A549 (cell line): ENCODE measurements around the gene MRPL36. TPM values are rescaled to one million over a fixed set of nuclear protein-coding genes. Genes with fewer than 3 reads are reported as not detected.

Source experiments
- ATAC-seq, 2 experiments: fragments of 200-7000 bp in 1 of 2; fragments of >200 bp in 1 of 2; cut with Nextera tagmentation in 1 of 2; cut with Tn5 transposase in 1 of 2; 3 replicates each; pipeline versions ENCODE4 v1.8.0 to v1.9.1; 2018 to 2020; ENCODE audit warnings: mild to moderate bottlenecking in 1 of 2, moderate library complexity in 1 of 2
- CTCF ChIA-PET: fragments of 300-600 bp; sonication (Branson Sonifier 250); formaldehyde crosslinking; extraction: SDS; loops from one replicate; lab custom pipeline; 2021; ENCODE audit warnings: antibody characterized with exemption, inconsistent platforms; lab: Yijun Ruan, JAX
- POLR2A ChIA-PET: fragments of 350-600 bp; formaldehyde crosslinking; extraction: SDS; loops from one replicate; lab custom pipeline; 2021; ENCODE audit warnings: antibody characterized with exemption, inconsistent platforms; lab: Yijun Ruan, JAX
- DNase-seq, 2 experiments: peaks; one replicate each; pipeline versions ENCODE4 v3.0.0 to v3.0.0-alpha.2; 2011 to 2016; ENCODE audit warnings: low read depth in 1 of 2, low spot score in 1 of 2
- FAIRE-seq: peaks from 2 replicates; lab custom pipeline; 2011; peaks lifted over from hg19 to GRCh38; lab: Jason Lieb, UNC
- H3K27ac ChIP-seq, 2 experiments: fragments of >200 bp; sonication (Bioruptor Twin); formaldehyde crosslinking; 3 replicates each; pipeline ENCODE4 v1.5.1; 2016 to 2017
- H3K4me1 ChIP-seq: fragments of >200 bp; sonication (Bioruptor Twin); formaldehyde crosslinking; 3 replicates; pipeline ENCODE4 v1.6.1; 2016
- H3K4me2 ChIP-seq: fragments of >200 bp; sonication (Bioruptor Twin); formaldehyde crosslinking; 3 replicates; pipeline ENCODE4 v1.6.1; 2016
- H3K4me3 ChIP-seq: fragments of >200 bp; sonication (Bioruptor Twin); formaldehyde crosslinking; 3 replicates; pipeline ENCODE4 v1.5.1; 2016
- H3K9me3 ChIP-seq: fragments of >200 bp; sonication (Bioruptor Twin); formaldehyde crosslinking; 3 replicates; pipeline ENCODE4 v1.6.1; 2016
- BHLHE40 ChIP-seq: IDR thresholded peaks from 2 replicates; pipeline ENCODE4 v1.6.1; 2012; ENCODE audit warnings: low read depth, low read length, inconsistent platforms
- CEBPB ChIP-seq, 2 experiments: fragments of >200 bp in 1 of 2; sonication (Bioruptor Twin) in 1 of 2; formaldehyde crosslinking in 1 of 2; IDR thresholded peaks; 2 replicates each; pipeline ENCODE4 v1.6.1; 2012 to 2016
- CHD2 ChIP-seq: fragments of 150-350 bp; IDR thresholded peaks from 2 replicates; pipeline ENCODE4 v1.6.1; 2014; ENCODE audit warnings: low read length; ENCODE audit not compliant: partially characterized antibody
- ELK1 ChIP-seq: fragments of 150-350 bp; IDR thresholded peaks from 2 replicates; pipeline ENCODE4 v1.6.1; 2014; ENCODE audit warnings: low read depth, mild to moderate bottlenecking, low read length
- FOSL2 ChIP-seq, 2 experiments: fragments of 450-650 bp in 1 of 2; fragments of >200 bp in 1 of 2; sonication (Bioruptor Twin) in 1 of 2; formaldehyde crosslinking; IDR thresholded peaks; 2 replicates each; pipeline versions ENCODE4 v1.5.0 to v1.6.1; 2016 to 2020; ENCODE audit warnings: mild to moderate bottlenecking in 1 of 2, moderate library complexity in 1 of 2
- HDAC2 ChIP-seq: fragments of 200-600 bp; sonication (generic); IDR thresholded peaks from 2 replicates; pipeline ENCODE4 v1.6.1; 2016
- HMGXB4 ChIP-seq: fragments of 250-450 bp; sonication (Bioruptor Pico); IDR thresholded peaks from 2 replicates; pipeline ENCODE4 v1.5.0; 2021; ENCODE audit warnings: mild to moderate bottlenecking, moderate library complexity, borderline replicate concordance
- HOXB13 ChIP-seq: fragments of 250-450 bp; sonication (Bioruptor Pico); IDR thresholded peaks from 2 replicates; pipeline ENCODE4 v1.5.0; 2020; ENCODE audit warnings: low read depth, mild to moderate bottlenecking, moderate library complexity
- HOXB5 ChIP-seq: fragments of 250-450 bp; sonication (Bioruptor Pico); IDR thresholded peaks from 2 replicates; pipeline ENCODE4 v1.5.0; 2020; ENCODE audit warnings: mild to moderate bottlenecking, moderate library complexity
- MAFK ChIP-seq: fragments of 450-650 bp; IDR thresholded peaks from 2 replicates; pipeline ENCODE4 v1.6.1; 2014; ENCODE audit not compliant: partially characterized antibody
- NFE2L2 ChIP-seq: fragments of 150-350 bp; conservative IDR thresholded peaks from 2 replicates; pipeline ENCODE4 v1.6.1; 2014; ENCODE audit warnings: low read length
- NPAS2 ChIP-seq: fragments of 250-450 bp; sonication (Bioruptor Pico); IDR thresholded peaks from 2 replicates; pipeline ENCODE4 v1.8.0; 2022; ENCODE audit warnings: mild to moderate bottlenecking, moderate library complexity, borderline replicate concordance
- NR3C1 ChIP-seq: fragments of >200 bp; sonication (Bioruptor Twin); formaldehyde crosslinking; IDR thresholded peaks from 3 replicates; pipeline ENCODE4 v1.6.1; 2017
- POLR2A ChIP-seq: IDR thresholded peaks from 2 replicates; pipeline ENCODE4 v1.6.1; 2012; ENCODE audit warnings: mild to moderate bottlenecking, low read length
- TFCP2L1 ChIP-seq: fragments of 250-450 bp; sonication (Bioruptor Pico); IDR thresholded peaks from 2 replicates; pipeline ENCODE4 v1.5.0; 2021; ENCODE audit warnings: mild to moderate bottlenecking
- USF2 ChIP-seq: fragments of 450-650 bp; IDR thresholded peaks from 2 replicates; pipeline ENCODE4 v1.6.1; 2014; ENCODE audit warnings: antibody characterized with exemption
- WGBS: methylation state at CpG from one replicate; pipeline ENCODE4 v1.1.6; 2017; ENCODE audit errors: missing lambda C conversion rate; 5-methylcytosine and 5-hydroxymethylcytosine counted together
- polyA plus RNA-seq, 4 experiments: library from polyadenylated mRNA; depleted of rRNA in 3 of 4; stranded (reverse); fragments of >200 nt; fragmentation: RNase III in 1 of 4; extraction: RNeasy Plus Mini Kit Qiagen cat#74134 plus additional on column Dnase treatment in 1 of 4; gene quantifications; 2 replicates in 3 of 4; 3 replicates in 1 of 4; pipeline ENCODE4 v1.2.3, GENCODE V29; 2011 to 2017
- TF ChIP-seq, protein P1 (sequence below): fragments of >200 bp; sonication (Bioruptor Twin); formaldehyde crosslinking; IDR thresholded peaks from 2 replicates; pipeline ENCODE4 v1.6.1; 2016

Gene MRPL36
- polyA plus RNA-seq, 2 of the 4 experiments (the other 2 are of a cell fraction) = 114 to 127 TPM

DNA sequence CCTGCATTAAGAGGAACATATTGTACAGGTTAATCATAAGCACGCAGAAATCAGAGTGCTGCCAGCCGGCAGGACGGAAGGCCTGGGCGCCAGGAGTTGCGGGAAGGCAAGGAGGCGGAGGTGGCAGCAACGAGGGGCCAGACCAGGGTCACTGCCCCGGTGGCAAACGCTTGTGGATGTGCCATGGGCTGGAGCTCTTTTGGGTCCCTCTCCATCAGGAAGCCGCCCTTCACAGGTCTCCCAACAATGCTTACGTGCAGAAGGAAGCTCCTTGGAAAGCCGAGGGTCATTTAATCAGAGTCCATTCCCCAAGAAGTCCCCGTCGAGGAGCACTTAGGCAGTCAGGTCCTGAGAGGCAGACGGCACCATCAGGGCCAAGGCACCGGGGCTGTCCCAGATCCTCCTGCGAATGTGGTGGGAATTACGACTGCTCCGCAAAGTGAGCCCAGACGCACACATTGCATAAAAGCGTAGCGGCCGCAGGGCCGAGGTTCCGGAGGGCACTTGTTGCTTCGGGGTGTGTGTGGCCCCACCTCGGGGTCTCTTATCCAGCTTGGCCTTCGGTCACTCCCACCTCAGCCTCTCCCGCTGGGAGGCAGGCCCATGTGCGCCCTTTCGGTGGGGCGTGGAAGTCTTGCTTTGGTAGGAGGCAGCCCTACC, 20.5 kb downstream of the MRPL36 start:
- H3K4me1 ChIP-seq = no peaks in the 10 kb centered on the region
- ChIA-PET POLR2A (no interaction called here), CTCF (no interaction called here)
- ATAC-seq = no peak
- H3K4me3 ChIP-seq = no peak overlapping the region
- DNase-seq = no peak
- TF ChIP-seq HOXB5 = no peak
- no peak for TF ChIP-seq HMGXB4 (CRISPR knock-in tag)
- TF ChIP-seq USF2 = no peak
- no peak for TF ChIP-seq CEBPB (IDR thresholded peaks at IDR 0.05)
- TF ChIP-seq HDAC2 = no peak
- TF ChIP-seq TFCP2L1 (CRISPR knock-in tag) = no peak
- TF ChIP-seq NPAS2 = no peak
- TF ChIP-seq BHLHE40 = no peak
- no peak for TF ChIP-seq POLR2A
- TF ChIP-seq, protein P1, sequence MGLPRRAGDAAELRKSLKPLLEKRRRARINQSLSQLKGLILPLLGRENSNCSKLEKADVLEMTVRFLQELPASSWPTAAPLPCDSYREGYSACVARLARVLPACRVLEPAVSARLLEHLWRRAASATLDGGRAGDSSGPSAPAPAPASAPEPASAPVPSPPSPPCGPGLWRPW = no peak
- no peak for FAIRE-seq
- H3K27ac ChIP-seq = no peak overlapping the region
- H3K9me3 ChIP-seq = no peaks in the 10 kb centered on the region
- 69% methylated on average over 19 of the region's 32 CpGs for WGBS
- H3K4me2 ChIP-seq = no peak overlapping the region

DNA sequence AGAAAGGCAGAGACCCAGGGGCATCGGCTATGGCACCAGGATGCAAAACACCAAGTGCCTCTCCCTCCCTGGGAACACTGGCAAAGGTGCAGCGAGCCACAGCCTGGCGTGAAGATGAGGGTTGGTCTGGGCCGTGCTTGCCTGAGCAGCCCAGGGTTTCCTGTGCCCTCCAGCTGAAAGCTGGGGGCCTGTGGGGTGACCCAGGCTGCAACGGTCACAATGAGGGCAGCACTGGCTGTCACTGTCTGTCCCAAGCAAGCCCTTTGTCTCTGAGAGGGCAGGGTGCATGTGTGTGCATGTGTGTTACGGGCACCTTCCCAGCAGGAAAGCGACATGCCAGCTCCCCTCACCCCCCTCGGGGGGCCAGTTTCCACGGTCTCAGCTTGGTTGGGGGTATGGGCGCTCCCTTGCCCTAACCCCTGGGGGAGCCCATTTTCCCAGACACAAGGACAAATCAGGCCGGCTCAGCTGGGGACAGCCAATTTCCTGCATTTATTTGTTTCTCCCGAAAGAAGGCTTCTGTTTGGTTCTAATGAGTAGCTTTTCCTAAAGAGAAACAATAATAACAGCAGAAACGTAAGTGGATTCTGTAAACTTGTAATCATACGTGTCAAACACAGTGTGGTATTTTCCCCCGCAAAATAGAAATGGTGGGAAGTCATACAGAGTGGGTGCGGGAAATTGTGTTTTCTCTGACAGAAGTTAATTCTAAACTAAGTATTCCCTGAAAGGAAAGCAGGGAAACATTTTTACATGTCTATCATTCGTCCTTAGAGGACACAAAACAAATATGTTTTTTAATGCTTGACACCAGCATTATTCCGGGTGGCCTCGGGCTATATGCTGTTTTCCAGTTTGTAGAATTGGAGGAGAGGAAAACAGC, 21.3 kb downstream of the MRPL36 start:
- no peak for TF ChIP-seq CHD2
- no peak for TF ChIP-seq NR3C1
- no peak for TF ChIP-seq NFE2L2
- no peak for TF ChIP-seq MAFK
- TF ChIP-seq HOXB13 (CRISPR knock-in tag) = no peak
- TF ChIP-seq ELK1 = no peak
- no peak for TF ChIP-seq FOSL2 (IDR thresholded peaks at IDR 0.05)
- no peak for TF ChIP-seq FOSL2 (CRISPR knock-in tag; IDR thresholded peaks at IDR 0.05)
- TF ChIP-seq BHLHE40 = no peak
- TF ChIP-seq POLR2A = no peak
- TF ChIP-seq, all 56 proteins: peak for 0
- no peaks in the 10 kb centered on the region for H3K4me1 ChIP-seq
- ATAC-seq (no peak; a peak in 1 of 6 replicates), FAIRE-seq (no peak), DNase-seq (no peak)
- no peak overlapping the region for H3K4me2 ChIP-seq
- no peak overlapping the region for H3K4me3 ChIP-seq
- no peak overlapping the region for H3K27ac ChIP-seq
- H3K9me3 ChIP-seq = no peaks in the 10 kb centered on the region
- POLR2A ChIA-PET = no interaction called here
- CTCF ChIA-PET = no interaction called here
- WGBS = 43% methylated on average over 18 of the region's 19 CpGs
